Measurements from ENCODE around the gene PSME2.

- TF ChIP-seq CTCF (conservative IDR thresholded peaks at IDR 0.05; ENCODE audit: low read length) (no peak), EZH2phosphoT487 (IDR thresholded peaks at IDR 0.05; ENCODE audit: borderline replicate concordance, low read depth, low read length) (no peak)
Observed at GRCh38 chr14:24130380-24130716, 16.1 kb downstream of the PSME2 start, which contains the start of gene FITM1.
